ENCODE data around the gene TTBK2. TPM values are rescaled to one million over a fixed set of nuclear protein-coding genes. Genes with fewer than 3 reads are reported as not detected.

The TTBK2 gene
- total RNA-seq, 2 experiments from 2014 or later, result 17.5 to 20.1 TPM

DNA sequence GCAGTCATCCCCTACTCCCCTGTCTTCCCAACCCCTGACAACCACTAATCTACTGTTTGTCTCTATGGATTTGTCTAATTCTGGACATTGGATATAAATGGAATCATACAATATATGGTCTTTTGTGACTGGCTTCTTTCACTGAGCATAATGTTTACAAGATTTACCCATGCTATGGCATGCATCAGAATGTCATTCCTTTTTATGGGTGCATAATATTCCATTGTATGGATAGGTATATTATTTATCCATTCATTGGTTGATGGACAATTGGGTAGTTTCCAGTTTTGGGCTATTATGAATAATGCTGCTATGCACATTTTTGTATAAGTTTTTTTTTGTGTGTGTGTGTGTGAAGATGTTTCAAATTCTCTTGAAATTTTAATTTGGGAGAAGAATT, 16.6 kb upstream of the TTBK2 start:
- POLR2A ChIA-PET, result no interaction called here
- no peak overlapping the region for H3K27ac ChIP-seq (ENCODE audit: low read depth in 1 of 2, low read length in 2 of 2)
- no peaks in the 10 kb centered on the region for H3K4me1 Mint-ChIP-seq (ENCODE audit: low read depth)
- no peak overlapping the region for H3K27ac Mint-ChIP-seq
- H3K4me3 Mint-ChIP-seq, result no peak overlapping the region
- no peaks in the 10 kb centered on the region for H3K27me3 ChIP-seq (ENCODE audit: control insufficient read depth in 1 of 2, insufficient read depth in 2 of 2, low read length in 2 of 2)
- H3K4me1 ChIP-seq (ENCODE audit: insufficient read depth, low read length), result no peaks in the 10 kb centered on the region
- CTCF ChIA-PET, result no interaction called here
- no peaks in the 10 kb centered on the region for H3K36me3 Mint-ChIP-seq (ENCODE audit: low read depth)
- H3K27me3 Mint-ChIP-seq, result no peaks in the 10 kb centered on the region
- DNase-seq (no peak), ATAC-seq (ENCODE audit: poor library complexity) (no peak)
- no peak overlapping the region for H3K4me3 ChIP-seq (ENCODE audit: low read length)
- no peaks in the 10 kb centered on the region for H3K9me3 Mint-ChIP-seq
- intact Hi-C loops (cut with DNase I, micrococcal nuclease), result no loop called here
- no peaks in the 10 kb centered on the region for H3K36me3 ChIP-seq (ENCODE audit: insufficient read depth, low read length)
- H3K9me3 ChIP-seq (ENCODE audit: control insufficient read depth in 1 of 2, insufficient read depth in 1 of 2, low read length in 2 of 2), result no peaks in the 10 kb centered on the region
- no peak for TF ChIP-seq CTCF (IDR thresholded peaks at IDR 0.05)

GRCh38 chr15:42933886-42934667, 13.5 kb upstream of the TTBK2 start:
- Histone ChIP-seq H3K27me3 (ENCODE audit: control insufficient read depth in 1 of 2, insufficient read depth in 2 of 2, low read length in 2 of 2) (no peaks in the 10 kb centered on the region), H3K4me3 (ENCODE audit: low read length) (no peak overlapping the region), H3K9me3 (ENCODE audit: control insufficient read depth in 1 of 2, insufficient read depth in 1 of 2, low read length in 2 of 2) (no peaks in the 10 kb centered on the region), H3K4me1 (ENCODE audit: insufficient read depth, low read length) (no peaks in the 10 kb centered on the region), H3K36me3 (ENCODE audit: insufficient read depth, low read length) (no peaks in the 10 kb centered on the region), H3K27ac (ENCODE audit: low read depth in 1 of 2, low read length in 2 of 2) (no peak overlapping the region)
- no peak for TF ChIP-seq CTCF (IDR thresholded peaks at IDR 0.05)
- Mint-ChIP-seq H3K36me3 (ENCODE audit: low read depth) (no peaks in the 10 kb centered on the region), H3K4me3 (no peak overlapping the region), H3K27me3 (no peaks in the 10 kb centered on the region), H3K9me3 (no peaks in the 10 kb centered on the region), H3K4me1 (ENCODE audit: low read depth) (no peaks in the 10 kb centered on the region), H3K27ac (no peak overlapping the region)
- POLR2A ChIA-PET, result no interaction called here
- ATAC-seq (ENCODE audit: poor library complexity) (no peak), DNase-seq (no peak)
- intact Hi-C loops (cut with DNase I, micrococcal nuclease), result no loop called here
- CTCF ChIA-PET, result no interaction called here

DNA sequence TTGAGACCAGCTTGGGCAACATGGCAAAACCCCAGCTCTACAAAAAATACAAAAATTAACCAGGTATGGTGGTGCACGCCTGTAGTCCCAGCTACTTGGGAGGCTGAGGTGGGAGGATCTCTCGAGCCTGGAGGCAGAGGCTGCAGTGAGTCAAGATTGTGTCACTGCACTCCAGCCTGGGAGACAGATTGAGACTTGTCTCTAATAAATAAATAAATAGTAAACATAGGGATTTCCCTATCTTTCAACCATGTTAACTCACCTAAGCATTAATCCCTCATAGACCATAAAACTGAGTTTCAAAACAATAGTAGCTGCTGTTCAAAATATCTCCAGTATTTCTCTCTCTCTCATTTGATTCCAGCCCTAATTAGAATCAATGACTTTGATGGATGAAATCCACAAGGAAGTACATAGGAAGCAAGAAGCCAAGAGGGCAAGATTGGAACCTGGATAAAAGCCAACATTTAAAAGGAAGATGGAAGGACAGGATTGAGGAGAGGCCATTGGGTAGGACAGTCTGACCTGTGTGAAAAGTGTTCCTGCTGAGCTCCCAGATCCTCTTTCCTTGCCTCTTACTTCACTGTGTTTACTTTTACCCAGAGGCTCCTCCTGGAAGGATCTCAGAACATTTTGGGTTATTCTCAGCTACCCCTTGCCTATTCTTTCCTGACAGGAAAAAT, 12.4 kb upstream of the TTBK2 start:
- no peak for TF ChIP-seq CTCF (IDR thresholded peaks at IDR 0.05)
- Mint-ChIP-seq H3K27ac (no peak overlapping the region), H3K4me1 (ENCODE audit: low read depth) (no peaks in the 10 kb centered on the region), H3K9me3 (no peaks in the 10 kb centered on the region), H3K4me3 (no peak overlapping the region), H3K27me3 (no peaks in the 10 kb centered on the region), H3K36me3 (ENCODE audit: low read depth) (no peaks in the 10 kb centered on the region)
- CTCF ChIA-PET, result no interaction called here
- no peak for ATAC-seq (ENCODE audit: poor library complexity)
- H3K36me3 ChIP-seq (ENCODE audit: insufficient read depth, low read length), result no peaks in the 10 kb centered on the region
- POLR2A ChIA-PET, result no interaction called here
- no peaks in the 10 kb centered on the region for H3K27me3 ChIP-seq (ENCODE audit: control insufficient read depth in 1 of 2, insufficient read depth in 2 of 2, low read length in 2 of 2)
- no peak overlapping the region for H3K4me3 ChIP-seq (ENCODE audit: low read length)
- no peak for DNase-seq
- no peak overlapping the region for H3K27ac ChIP-seq (ENCODE audit: low read depth in 1 of 2, low read length in 2 of 2)
- no peaks in the 10 kb centered on the region for H3K4me1 ChIP-seq (ENCODE audit: insufficient read depth, low read length)
- H3K9me3 ChIP-seq (ENCODE audit: control insufficient read depth in 1 of 2, insufficient read depth in 1 of 2, low read length in 2 of 2), result no peaks in the 10 kb centered on the region
- intact Hi-C loops (cut with DNase I, micrococcal nuclease), result no loop called here

Measured in CD4-positive, alpha-beta T cell (primary cell).